ENCODE results near the gene RBFOX2.

DNA sequence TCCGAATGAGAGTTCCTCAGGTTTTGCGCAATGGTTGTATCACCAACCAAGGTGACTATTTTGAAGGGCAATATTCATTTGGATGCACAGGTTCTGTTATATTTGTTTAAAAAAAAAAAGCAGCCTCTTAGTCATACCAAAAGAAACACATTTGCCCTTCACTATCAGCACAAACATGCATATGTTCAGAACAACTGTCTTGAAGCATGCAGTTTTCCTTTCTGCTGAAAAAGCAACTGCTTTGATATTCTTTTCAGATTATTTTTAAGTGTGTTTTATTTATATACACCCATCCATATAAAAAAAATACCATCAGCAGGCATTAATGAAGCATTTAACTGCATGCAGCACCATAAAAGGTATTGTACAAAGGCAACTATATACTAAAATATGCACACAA is 67.8 kb downstream of the RBFOX2 start:
- TF ChIP-seq, protein P1, sequence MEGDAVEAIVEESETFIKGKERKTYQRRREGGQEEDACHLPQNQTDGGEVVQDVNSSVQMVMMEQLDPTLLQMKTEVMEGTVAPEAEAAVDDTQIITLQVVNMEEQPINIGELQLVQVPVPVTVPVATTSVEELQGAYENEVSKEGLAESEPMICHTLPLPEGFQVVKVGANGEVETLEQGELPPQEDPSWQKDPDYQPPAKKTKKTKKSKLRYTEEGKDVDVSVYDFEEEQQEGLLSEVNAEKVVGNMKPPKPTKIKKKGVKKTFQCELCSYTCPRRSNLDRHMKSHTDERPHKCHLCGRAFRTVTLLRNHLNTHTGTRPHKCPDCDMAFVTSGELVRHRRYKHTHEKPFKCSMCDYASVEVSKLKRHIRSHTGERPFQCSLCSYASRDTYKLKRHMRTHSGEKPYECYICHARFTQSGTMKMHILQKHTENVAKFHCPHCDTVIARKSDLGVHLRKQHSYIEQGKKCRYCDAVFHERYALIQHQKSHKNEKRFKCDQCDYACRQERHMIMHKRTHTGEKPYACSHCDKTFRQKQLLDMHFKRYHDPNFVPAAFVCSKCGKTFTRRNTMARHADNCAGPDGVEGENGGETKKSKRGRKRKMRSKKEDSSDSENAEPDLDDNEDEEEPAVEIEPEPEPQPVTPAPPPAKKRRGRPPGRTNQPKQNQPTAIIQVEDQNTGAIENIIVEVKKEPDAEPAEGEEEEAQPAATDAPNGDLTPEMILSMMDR (IDR thresholded peaks at IDR 0.05; ENCODE audit: low read length): no peak
- TF ChIP-seq EZH2 (IDR thresholded peaks at IDR 0.05; ENCODE audit: borderline replicate concordance, low read length): no peak

Data from OCI-LY1 (cell line).